HCT116 (cell line): ENCODE data around the gene AK3.

Experiments
- EZH2 ChIP-seq: fragments of 200-600 bp; sonication (generic); IDR thresholded peaks from 2 replicates; pipeline ENCODE4 v1.6.1; 2017; ENCODE audit warnings: antibody characterized with exemption, mixed run types
- POLR2A ChIP-seq: IDR thresholded peaks from 2 replicates; pipeline ENCODE4 v1.7.0; 2011; ENCODE audit warnings: borderline replicate concordance; ENCODE audit not compliant: insufficient read depth, insufficient read length; ENCODE audit errors: extremely low read depth
- TCF7L2 ChIP-seq: IDR thresholded peaks from 2 replicates; pipeline ENCODE4 v1.7.0; 2011; ENCODE audit warnings: borderline replicate concordance, inconsistent platforms; ENCODE audit not compliant: insufficient read depth, insufficient read length; ENCODE audit errors: extremely low read depth
- YY1 ChIP-seq: IDR thresholded peaks from 2 replicates; pipeline ENCODE4 v1.6.1; 2011; ENCODE audit warnings: low read length, low read depth, moderate library complexity, mild to moderate bottlenecking; ENCODE audit not compliant: insufficient replicate concordance; ENCODE audit errors: extremely low read depth
- TF ChIP-seq, protein P1 (sequence below), 3 experiments: fragments of 200-600 bp in 1 of 3; sonication (generic) in 1 of 3; IDR thresholded peaks in 2 of 3; conservative IDR thresholded peaks in 1 of 3; 2 replicates each; pipeline ENCODE4 v1.5.1; 2012 to 2017; ENCODE audit warnings: low read depth in 2 of 3, low read length in 2 of 3, antibody characterized with exemption in 1 of 3, borderline replicate concordance in 1 of 3, control low read depth in 1 of 3, mild to moderate bottlenecking in 1 of 3, mixed read lengths in 1 of 3, mixed run types in 1 of 3, moderate library complexity in 1 of 3; ENCODE audit not compliant: insufficient read depth in 1 of 3

DNA sequence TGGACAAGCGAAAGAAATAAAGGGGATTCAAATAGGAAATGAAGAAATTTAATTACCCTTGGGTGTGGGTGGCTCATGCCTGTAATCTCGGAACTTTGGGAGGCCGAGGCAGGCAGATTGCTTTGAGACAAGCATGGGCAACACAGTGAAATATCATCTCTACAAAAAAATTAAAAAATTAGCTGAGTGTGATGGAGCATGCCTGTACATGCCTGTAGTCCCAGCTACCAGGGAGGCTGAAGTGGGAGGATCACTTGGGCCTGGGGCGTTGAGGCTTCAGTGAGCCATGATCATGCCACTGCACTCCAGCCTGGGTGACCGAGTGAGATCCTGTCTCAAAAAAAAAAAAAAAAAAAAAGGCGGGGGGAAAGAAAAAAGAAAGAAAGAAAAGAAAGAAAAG, 47.7 kb upstream of the AK3 start:
- TF ChIP-seq TCF7L2: no peak
- TF ChIP-seq YY1: no peak
- TF ChIP-seq, protein P1, sequence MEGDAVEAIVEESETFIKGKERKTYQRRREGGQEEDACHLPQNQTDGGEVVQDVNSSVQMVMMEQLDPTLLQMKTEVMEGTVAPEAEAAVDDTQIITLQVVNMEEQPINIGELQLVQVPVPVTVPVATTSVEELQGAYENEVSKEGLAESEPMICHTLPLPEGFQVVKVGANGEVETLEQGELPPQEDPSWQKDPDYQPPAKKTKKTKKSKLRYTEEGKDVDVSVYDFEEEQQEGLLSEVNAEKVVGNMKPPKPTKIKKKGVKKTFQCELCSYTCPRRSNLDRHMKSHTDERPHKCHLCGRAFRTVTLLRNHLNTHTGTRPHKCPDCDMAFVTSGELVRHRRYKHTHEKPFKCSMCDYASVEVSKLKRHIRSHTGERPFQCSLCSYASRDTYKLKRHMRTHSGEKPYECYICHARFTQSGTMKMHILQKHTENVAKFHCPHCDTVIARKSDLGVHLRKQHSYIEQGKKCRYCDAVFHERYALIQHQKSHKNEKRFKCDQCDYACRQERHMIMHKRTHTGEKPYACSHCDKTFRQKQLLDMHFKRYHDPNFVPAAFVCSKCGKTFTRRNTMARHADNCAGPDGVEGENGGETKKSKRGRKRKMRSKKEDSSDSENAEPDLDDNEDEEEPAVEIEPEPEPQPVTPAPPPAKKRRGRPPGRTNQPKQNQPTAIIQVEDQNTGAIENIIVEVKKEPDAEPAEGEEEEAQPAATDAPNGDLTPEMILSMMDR (IDR thresholded peaks at IDR 0.05 in 2 of 3, conservative IDR thresholded peaks at IDR 0.05 in 1 of 3; ENCODE audit: borderline replicate concordance in 1 of 3, insufficient read depth in 1 of 3, low read depth in 2 of 3, low read length in 2 of 3): no peak
- no peak for TF ChIP-seq POLR2A
- TF ChIP-seq EZH2: no peak
